Measurements from ENCODE around the gene PLEKHA4. TPM values are rescaled to one million over a fixed set of nuclear protein-coding genes. Genes with fewer than 3 reads are reported as not detected.

The PLEKHA4 gene
- total and polyA plus RNA-seq, 2 of the 13 experiments (the other 11 are each of a cell fraction or from before 2014, with no cell fraction given): 4.8 to 6.0 TPM

DNA sequence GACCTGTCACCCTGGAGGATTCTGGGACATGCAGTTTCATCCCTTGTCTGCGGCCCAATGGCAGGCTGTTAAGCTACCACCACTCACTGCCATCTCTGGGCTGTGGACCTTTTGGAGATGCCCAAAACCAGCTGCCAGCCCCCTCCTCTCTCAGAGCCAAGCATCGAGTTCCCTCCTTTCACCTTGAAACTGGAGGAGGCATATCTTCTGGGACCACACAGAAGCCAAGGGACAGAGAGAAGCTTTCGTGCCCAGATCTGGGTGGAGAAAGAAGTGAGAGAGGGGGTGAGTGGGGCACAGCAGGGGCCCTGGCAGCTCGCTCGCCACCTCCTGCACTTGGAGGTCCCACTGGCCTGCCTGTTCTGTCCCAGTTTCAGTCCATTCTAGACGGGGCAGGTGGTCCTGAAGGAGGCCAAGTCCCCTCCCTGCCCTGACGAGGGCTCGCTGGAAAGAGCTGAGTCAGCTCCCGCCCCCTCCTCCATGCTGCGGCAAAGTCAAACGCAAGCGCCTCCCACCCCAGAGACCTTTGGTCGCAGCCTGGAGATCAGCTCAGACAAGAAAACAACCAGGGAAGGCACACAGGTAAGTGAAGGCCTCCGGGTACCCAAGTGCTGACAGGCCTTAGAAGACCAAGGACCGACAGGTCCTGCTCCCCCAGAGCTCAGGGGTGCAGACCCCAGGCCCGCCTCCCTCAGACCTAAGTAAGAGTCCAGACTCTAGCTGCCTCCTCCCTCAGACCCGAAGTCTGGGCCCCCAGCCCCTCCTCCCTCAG lies 61.4 kb downstream of the PLEKHA4 start (continued):
- TF ChIP-seq KDM2A (CRISPR knock-in tag; IDR thresholded peaks at IDR 0.05; ENCODE audit: borderline replicate concordance, low read depth): peak; percentile 42; the same call in 1 of the 2 replicates
- peak; percentile 98 for TF ChIP-seq POLR2AphosphoS5 (IDR thresholded peaks at IDR 0.05; ENCODE audit: low read depth, low read length)
- no peak for TF ChIP-seq GABPA (IDR thresholded peaks at IDR 0.05; ENCODE audit: low read depth, low read length)
- TF ChIP-seq GABPA (CRISPR knock-in tag; IDR thresholded peaks at IDR 0.05; ENCODE audit: low read depth): no peak
- no peak for TF ChIP-seq HNRNPUL1 (IDR thresholded peaks at IDR 0.05; ENCODE audit: low read depth, low read length)
- TF ChIP-seq, protein P1, sequence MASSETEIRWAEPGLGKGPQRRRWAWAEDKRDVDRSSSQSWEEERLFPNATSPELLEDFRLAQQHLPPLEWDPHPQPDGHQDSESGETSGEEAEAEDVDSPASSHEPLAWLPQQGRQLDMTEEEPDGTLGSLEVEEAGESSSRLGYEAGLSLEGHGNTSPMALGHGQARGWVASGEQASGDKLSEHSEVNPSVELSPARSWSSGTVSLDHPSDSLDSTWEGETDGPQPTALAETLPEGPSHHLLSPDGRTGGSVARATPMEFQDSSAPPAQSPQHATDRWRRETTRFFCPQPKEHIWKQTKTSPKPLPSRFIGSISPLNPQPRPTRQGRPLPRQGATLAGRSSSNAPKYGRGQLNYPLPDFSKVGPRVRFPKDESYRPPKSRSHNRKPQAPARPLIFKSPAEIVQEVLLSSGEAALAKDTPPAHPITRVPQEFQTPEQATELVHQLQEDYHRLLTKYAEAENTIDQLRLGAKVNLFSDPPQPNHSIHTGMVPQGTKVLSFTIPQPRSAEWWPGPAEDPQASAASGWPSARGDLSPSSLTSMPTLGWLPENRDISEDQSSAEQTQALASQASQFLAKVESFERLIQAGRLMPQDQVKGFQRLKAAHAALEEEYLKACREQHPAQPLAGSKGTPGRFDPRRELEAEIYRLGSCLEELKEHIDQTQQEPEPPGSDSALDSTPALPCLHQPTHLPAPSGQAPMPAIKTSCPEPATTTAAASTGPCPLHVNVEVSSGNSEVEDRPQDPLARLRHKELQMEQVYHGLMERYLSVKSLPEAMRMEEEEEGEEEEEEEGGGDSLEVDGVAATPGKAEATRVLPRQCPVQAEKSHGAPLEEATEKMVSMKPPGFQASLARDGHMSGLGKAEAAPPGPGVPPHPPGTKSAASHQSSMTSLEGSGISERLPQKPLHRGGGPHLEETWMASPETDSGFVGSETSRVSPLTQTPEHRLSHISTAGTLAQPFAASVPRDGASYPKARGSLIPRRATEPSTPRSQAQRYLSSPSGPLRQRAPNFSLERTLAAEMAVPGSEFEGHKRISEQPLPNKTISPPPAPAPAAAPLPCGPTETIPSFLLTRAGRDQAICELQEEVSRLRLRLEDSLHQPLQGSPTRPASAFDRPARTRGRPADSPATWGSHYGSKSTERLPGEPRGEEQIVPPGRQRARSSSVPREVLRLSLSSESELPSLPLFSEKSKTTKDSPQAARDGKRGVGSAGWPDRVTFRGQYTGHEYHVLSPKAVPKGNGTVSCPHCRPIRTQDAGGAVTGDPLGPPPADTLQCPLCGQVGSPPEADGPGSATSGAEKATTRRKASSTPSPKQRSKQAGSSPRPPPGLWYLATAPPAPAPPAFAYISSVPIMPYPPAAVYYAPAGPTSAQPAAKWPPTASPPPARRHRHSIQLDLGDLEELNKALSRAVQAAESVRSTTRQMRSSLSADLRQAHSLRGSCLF (CRISPR knock-in tag; IDR thresholded peaks at IDR 0.05; ENCODE audit: borderline replicate concordance): no peak; the same call in 1 of the 2 replicates
- TF ChIP-seq ZNF235 (CRISPR knock-in tag; IDR thresholded peaks at IDR 0.05; ENCODE audit: borderline replicate concordance): peak; percentile 73; the same call in 1 of the 2 replicates
- no peak; the same call in none of the 2 replicates for TF ChIP-seq MIXL1 (CRISPR knock-in tag; IDR thresholded peaks at IDR 0.05)
- TF ChIP-seq SRSF4 (IDR thresholded peaks at IDR 0.05; ENCODE audit: low read depth, low read length, poor library complexity, severe bottlenecking): no peak
- TF ChIP-seq ZNF296 (CRISPR knock-in tag; conservative IDR thresholded peaks at IDR 0.05): no peak
- TF ChIP-seq, protein P2, sequence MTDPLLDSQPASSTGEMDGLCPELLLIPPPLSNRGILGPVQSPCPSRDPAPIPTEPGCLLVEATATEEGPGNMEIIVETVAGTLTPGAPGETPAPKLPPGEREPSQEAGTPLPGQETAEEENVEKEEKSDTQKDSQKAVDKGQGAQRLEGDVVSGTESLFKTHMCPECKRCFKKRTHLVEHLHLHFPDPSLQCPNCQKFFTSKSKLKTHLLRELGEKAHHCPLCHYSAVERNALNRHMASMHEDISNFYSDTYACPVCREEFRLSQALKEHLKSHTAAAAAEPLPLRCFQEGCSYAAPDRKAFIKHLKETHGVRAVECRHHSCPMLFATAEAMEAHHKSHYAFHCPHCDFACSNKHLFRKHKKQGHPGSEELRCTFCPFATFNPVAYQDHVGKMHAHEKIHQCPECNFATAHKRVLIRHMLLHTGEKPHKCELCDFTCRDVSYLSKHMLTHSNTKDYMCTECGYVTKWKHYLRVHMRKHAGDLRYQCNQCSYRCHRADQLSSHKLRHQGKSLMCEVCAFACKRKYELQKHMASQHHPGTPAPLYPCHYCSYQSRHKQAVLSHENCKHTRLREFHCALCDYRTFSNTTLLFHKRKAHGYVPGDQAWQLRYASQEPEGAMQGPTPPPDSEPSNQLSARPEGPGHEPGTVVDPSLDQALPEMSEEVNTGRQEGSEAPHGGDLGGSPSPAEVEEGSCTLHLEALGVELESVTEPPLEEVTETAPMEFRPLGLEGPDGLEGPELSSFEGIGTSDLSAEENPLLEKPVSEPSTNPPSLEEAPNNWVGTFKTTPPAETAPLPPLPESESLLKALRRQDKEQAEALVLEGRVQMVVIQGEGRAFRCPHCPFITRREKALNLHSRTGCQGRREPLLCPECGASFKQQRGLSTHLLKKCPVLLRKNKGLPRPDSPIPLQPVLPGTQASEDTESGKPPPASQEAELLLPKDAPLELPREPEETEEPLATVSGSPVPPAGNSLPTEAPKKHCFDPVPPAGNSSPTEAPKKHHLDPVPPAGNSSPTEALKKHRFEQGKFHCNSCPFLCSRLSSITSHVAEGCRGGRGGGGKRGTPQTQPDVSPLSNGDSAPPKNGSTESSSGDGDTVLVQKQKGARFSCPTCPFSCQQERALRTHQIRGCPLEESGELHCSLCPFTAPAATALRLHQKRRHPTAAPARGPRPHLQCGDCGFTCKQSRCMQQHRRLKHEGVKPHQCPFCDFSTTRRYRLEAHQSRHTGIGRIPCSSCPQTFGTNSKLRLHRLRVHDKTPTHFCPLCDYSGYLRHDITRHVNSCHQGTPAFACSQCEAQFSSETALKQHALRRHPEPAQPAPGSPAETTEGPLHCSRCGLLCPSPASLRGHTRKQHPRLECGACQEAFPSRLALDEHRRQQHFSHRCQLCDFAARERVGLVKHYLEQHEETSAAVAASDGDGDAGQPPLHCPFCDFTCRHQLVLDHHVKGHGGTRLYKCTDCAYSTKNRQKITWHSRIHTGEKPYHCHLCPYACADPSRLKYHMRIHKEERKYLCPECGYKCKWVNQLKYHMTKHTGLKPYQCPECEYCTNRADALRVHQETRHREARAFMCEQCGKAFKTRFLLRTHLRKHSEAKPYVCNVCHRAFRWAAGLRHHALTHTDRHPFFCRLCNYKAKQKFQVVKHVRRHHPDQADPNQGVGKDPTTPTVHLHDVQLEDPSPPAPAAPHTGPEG (CRISPR knock-in tag; IDR thresholded peaks at IDR 0.05): peak; percentile 20; the same call in 1 of the 2 replicates
- no peak for TF ChIP-seq FOXM1 (CRISPR knock-in tag; IDR thresholded peaks at IDR 0.05)
- TF ChIP-seq GPN1 (CRISPR knock-in tag; IDR thresholded peaks at IDR 0.05; ENCODE audit: borderline replicate concordance): no peak
- no peak for TF ChIP-seq JUND (CRISPR knock-in tag; IDR thresholded peaks at IDR 0.05)
